Activated naive CD8-positive, alpha-beta T cell treated with anti-CD3 and anti-CD28 coated beads for 36 hours (primary cell): ENCODE measurements around the gene ADGRF1. TPM values are rescaled to one million over a fixed set of nuclear protein-coding genes. Genes with fewer than 3 reads are reported as not detected.

Experiments
- DNase-seq: peaks from one replicate; pipeline ENCODE4 v3.0.0; 2021
- H3K27ac Mint-ChIP-seq: one replicate; pipeline ENCODE4 v1.8.0; 2022; ENCODE audit warnings: mild to moderate bottlenecking, moderate library complexity, mixed read lengths
- H3K27me3 Mint-ChIP-seq: one replicate; pipeline ENCODE4 v1.8.0; 2022; ENCODE audit warnings: mild to moderate bottlenecking, mixed read lengths
- H3K36me3 Mint-ChIP-seq: one replicate; pipeline ENCODE4 v1.8.0; 2021; ENCODE audit warnings: mild to moderate bottlenecking, mixed read lengths
- H3K4me1 Mint-ChIP-seq: one replicate; pipeline ENCODE4 v1.8.0; 2021; ENCODE audit warnings: mixed read lengths
- H3K4me3 Mint-ChIP-seq: one replicate; pipeline ENCODE4 v1.8.0; 2022; ENCODE audit warnings: mild to moderate bottlenecking, moderate library complexity, mixed read lengths
- H3K9me3 Mint-ChIP-seq: one replicate; pipeline ENCODE4 v1.8.0; 2022; ENCODE audit warnings: mixed read lengths
- total RNA-seq, 2 experiments: library from RNA; stranded (reverse); gene quantifications; one replicate each; pipeline ENCODE4 v1.2.3, GENCODE V29; 2021

The ADGRF1 gene
- total RNA-seq, 2 experiments from 2014 or later, result not detected

DNA sequence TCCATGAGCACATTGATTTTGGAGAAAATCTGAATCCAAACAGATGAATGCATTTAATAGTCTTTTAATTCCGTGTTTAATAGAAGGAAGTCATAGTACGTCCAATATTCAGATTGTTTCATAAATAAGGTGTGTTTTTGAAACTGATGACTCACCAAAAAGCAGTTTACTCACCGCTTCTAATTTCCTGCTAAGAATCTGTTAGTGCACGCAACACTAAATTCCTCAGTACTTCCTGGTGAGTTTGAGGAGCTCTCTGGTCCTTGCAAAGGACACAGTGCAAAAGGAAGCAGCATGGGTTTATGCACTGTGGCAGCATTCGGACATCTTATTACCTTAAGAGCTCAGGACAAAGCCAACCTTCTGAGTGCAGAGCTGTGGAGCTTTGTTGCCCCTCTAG lies 2.3 kb upstream of the ADGRF1 start:
- DNase-seq, result no peak
- Mint-ChIP-seq H3K9me3 (no peaks in the 10 kb centered on the region), H3K4me1 (no peaks in the 10 kb centered on the region), H3K27ac (no peak overlapping the region), H3K27me3 (peaks cover 17% of the 10 kb centered on the region), H3K4me3 (no peak overlapping the region), H3K36me3 (no peaks in the 10 kb centered on the region)

DNA sequence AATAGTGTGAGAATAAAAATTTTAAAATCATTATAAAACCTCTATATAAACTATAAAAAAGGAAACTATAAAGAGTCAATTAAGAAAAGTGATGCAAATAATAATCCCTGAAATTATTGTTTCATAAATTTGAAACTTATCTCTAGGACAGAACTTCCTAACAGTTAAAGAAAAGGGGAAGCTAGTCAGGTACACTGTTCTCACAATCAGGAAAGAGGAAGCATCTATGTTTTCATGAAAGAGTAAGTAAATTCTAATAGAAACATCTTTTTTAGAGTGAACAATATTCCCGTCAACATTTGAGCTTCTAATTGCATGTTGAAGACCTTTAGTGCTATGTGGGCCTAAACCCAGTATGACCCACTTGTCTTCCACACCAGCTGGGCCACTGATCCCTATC lies 1.2 kb upstream of the ADGRF1 start:
- H3K4me3 Mint-ChIP-seq, result no peak overlapping the region
- H3K36me3 Mint-ChIP-seq, result no peaks in the 10 kb centered on the region
- H3K4me1 Mint-ChIP-seq, result no peaks in the 10 kb centered on the region
- no peak for DNase-seq
- H3K27ac Mint-ChIP-seq, result no peak overlapping the region
- peaks cover 21% of the 10 kb centered on the region for H3K27me3 Mint-ChIP-seq
- H3K9me3 Mint-ChIP-seq, result no peaks in the 10 kb centered on the region

DNA sequence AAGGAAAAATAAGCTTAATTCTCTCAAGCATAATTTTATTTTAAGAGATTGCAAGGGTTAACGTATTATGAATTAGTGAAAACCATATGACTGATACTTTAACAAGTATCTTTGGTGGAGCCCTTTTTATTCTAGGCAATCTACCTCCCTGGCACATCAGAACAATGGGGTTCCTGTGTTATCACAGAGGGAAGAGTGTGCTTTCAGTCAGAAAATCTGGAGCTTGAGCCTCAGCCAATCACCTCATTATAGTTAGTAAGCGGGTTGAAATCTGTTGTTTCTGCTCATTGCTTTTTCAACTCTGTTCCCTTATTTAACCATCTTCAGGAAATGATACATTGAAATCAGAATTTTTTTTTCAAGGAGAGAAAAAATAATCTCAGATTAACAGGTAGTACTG lies 391 bp downstream of the ADGRF1 start:
- no peak overlapping the region for H3K27ac Mint-ChIP-seq
- no peak for DNase-seq
- H3K9me3 Mint-ChIP-seq, result no peaks in the 10 kb centered on the region
- peaks cover 21% of the 10 kb centered on the region for H3K27me3 Mint-ChIP-seq
- H3K36me3 Mint-ChIP-seq, result no peaks in the 10 kb centered on the region
- H3K4me3 Mint-ChIP-seq, result no peak overlapping the region
- H3K4me1 Mint-ChIP-seq, result no peaks in the 10 kb centered on the region

DNA sequence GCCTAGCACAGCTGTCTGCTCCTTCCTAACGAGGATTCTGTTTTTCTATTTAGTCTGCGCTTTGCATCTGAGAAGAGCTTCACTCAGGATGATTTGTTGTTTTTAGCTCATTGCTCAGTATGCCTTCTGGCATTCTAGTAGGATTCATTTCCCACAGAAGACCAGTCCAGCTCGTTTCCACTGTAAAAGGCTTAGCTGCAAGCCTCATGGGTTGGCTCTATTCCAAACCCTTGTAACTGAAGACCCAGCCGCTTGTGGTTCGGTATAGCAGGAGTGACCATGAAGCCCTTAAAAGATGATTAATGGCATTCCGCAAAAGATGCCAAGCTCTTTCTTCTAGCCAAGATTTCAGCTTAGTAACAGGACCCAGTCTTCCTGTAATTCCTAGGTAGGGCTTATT lies 7.2 kb downstream of the ADGRF1 start:
- Mint-ChIP-seq H3K9me3 (no peaks in the 10 kb centered on the region), H3K4me3 (no peak overlapping the region), H3K27ac (no peak overlapping the region), H3K27me3 (peaks cover 36% of the 10 kb centered on the region), H3K4me1 (no peaks in the 10 kb centered on the region), H3K36me3 (no peaks in the 10 kb centered on the region)
- no peak for DNase-seq

GRCh38 chr6:47034421-47034820 lies 7.7 kb downstream of the ADGRF1 start:
- Mint-ChIP-seq H3K36me3 (no peaks in the 10 kb centered on the region), H3K4me3 (no peak overlapping the region), H3K4me1 (no peaks in the 10 kb centered on the region), H3K9me3 (no peaks in the 10 kb centered on the region), H3K27me3 (peaks cover 34% of the 10 kb centered on the region), H3K27ac (no peak overlapping the region)
- DNase-seq, result no peak

DNA sequence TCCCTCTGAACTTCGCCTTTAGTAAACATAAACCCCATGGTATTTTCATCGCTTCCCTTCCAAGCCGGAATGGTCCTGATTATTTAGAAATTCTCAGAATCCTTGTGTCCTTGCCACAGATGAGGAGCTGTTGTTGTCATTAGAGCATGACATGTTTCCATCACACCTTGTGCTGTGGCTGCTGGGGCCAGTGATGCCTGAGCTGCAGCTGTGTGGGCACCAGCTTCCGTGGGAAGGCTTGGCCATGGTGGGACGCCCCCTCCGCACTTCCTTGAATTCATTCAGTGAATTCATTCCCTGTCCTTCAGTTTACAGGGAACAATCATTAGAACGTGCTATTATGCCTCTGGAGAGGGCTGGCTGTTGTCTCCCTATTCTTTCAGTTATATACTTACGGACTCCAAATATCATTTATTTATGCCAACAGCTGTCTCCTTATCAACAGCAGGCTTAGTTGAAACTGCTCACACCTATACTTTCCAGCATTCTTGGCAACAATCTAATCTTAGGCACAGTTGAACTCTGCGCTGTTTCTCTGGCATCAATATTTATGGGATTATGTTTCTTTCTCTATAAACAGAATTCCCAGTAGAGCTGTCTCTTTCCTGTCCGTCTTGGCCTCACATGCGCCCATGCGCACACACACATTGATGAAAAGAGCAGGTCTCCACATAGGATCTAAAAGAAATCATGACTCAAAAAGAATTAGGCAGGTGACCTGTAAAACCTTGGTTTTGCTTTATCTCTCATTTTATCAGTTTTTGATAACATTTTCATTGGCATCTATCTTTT lies 9.0 kb downstream of the ADGRF1 start:
- Mint-ChIP-seq H3K4me1 (no peaks in the 10 kb centered on the region), H3K27me3 (peaks cover 30% of the 10 kb centered on the region), H3K4me3 (no peak overlapping the region), H3K27ac (no peak overlapping the region), H3K36me3 (no peaks in the 10 kb centered on the region), H3K9me3 (no peaks in the 10 kb centered on the region)
- no peak for DNase-seq

GRCh38 chr6:47031656-47032055 lies 10.5 kb downstream of the ADGRF1 start:
- H3K36me3 Mint-ChIP-seq, result no peaks in the 10 kb centered on the region
- no peak overlapping the region for H3K4me3 Mint-ChIP-seq
- H3K27ac Mint-ChIP-seq, result no peak overlapping the region
- peaks cover 19% of the 10 kb centered on the region for H3K27me3 Mint-ChIP-seq
- no peak for DNase-seq
- H3K9me3 Mint-ChIP-seq, result no peaks in the 10 kb centered on the region
- no peaks in the 10 kb centered on the region for H3K4me1 Mint-ChIP-seq

DNA sequence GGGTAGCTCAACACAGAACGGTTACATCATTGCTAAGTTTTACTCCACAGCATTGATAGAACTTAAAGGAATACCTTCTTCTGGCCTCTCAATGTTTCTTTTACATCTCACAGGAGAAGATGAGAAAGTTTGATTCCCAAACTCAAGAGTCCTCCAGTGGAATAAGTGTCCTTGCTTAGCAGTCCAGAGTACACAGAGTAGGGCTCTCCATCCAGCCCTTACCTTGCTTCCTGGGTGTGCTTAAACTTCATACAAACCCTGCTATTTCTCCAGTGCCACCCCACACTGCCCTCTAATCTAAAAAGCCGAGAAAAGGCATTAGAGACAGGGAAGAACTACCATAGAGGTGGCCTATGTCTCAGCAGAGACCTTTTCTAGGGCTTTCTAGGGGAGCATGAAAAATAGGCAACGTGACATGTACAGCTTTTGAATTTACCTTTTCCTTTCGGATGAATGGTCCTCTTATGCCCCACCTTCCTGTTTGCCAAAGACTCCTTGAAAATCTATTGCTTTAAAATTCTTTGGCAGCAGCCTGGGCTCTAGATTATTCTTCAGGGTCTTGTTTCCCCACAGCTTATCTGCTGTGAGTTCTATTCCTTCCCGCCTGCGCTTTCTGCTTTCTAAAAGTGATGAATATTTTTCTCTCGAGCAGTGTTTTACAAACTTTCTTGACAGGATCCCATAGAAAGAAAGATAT lies 12.1 kb downstream of the ADGRF1 start:
- no peak for DNase-seq
- no peaks in the 10 kb centered on the region for H3K9me3 Mint-ChIP-seq
- H3K4me1 Mint-ChIP-seq, result no peaks in the 10 kb centered on the region
- no peak overlapping the region for H3K27ac Mint-ChIP-seq
- H3K36me3 Mint-ChIP-seq, result no peaks in the 10 kb centered on the region
- H3K27me3 Mint-ChIP-seq, result peaks cover 9% of the 10 kb centered on the region
- no peak overlapping the region for H3K4me3 Mint-ChIP-seq

DNA sequence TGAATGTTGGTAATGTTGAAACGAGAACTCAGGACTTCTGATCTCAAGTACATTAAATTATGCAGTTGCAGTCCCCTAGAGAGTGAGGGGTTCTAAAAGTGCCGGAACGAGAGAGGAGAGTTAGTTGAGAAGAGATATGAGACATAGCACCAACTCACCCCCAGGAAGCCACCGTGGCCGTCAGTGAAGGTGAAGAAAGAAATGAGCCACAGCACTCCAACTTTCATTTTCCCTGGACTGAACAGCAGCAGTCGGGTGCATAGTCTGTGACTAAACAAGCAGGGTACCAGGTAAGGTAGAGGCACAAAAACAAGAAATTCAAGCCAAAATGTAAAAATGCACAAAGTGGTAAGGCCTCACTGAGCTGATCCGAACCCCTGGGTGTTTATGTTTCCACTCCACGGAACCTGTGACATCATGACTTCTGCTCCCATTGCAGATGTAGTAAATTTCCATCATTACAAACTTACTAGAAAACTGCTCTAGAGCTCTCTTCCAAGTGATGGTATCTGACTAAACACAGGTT lies 13.2 kb downstream of the ADGRF1 start:
- H3K4me3 Mint-ChIP-seq, result no peak overlapping the region

GRCh38 chr6:47027315-47027714 lies 14.8 kb downstream of the ADGRF1 start:
- no peaks in the 10 kb centered on the region for H3K36me3 Mint-ChIP-seq
- no peak for DNase-seq
- no peaks in the 10 kb centered on the region for H3K4me1 Mint-ChIP-seq
- no peaks in the 10 kb centered on the region for H3K9me3 Mint-ChIP-seq
- no peak overlapping the region for H3K4me3 Mint-ChIP-seq
- H3K27ac Mint-ChIP-seq, result no peak overlapping the region
- peaks cover 4% of the 10 kb centered on the region for H3K27me3 Mint-ChIP-seq

More for the DNA sequence above, 13.2 kb downstream of the ADGRF1 start:
- DNase-seq, result no peak
- no peaks in the 10 kb centered on the region for H3K36me3 Mint-ChIP-seq
- no peaks in the 10 kb centered on the region for H3K4me1 Mint-ChIP-seq
- peaks cover 9% of the 10 kb centered on the region for H3K27me3 Mint-ChIP-seq
- H3K27ac Mint-ChIP-seq, result no peak overlapping the region
- no peaks in the 10 kb centered on the region for H3K9me3 Mint-ChIP-seq

GRCh38 chr6:47026679-47027078 lies 15.5 kb downstream of the ADGRF1 start:
- Mint-ChIP-seq H3K9me3 (no peaks in the 10 kb centered on the region), H3K4me1 (no peaks in the 10 kb centered on the region), H3K27ac (no peak overlapping the region), H3K36me3 (no peaks in the 10 kb centered on the region), H3K27me3 (peaks cover 4% of the 10 kb centered on the region), H3K4me3 (no peak overlapping the region)
- DNase-seq, result no peak

DNA sequence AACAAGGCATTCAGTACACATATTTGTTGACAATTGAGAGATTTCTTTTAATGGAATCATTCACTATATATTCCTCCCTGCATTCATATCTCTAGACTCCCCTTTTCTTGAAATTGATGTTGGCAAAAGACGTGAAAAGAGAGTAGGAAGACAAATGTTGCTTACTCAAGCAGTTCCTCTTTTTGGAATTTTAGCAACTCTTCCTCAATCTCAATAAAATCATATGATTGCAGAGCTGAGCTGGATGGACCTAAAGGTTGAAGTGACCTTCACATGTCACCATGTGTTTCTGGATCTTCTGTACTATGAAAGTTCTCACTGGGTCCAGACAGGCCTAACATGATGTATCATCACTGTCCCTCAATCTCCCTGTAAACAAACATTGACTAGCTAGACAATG lies 18.6 kb downstream of the ADGRF1 start:
- DNase-seq, result no peak
- H3K4me1 Mint-ChIP-seq, result no peaks in the 10 kb centered on the region
- no peaks in the 10 kb centered on the region for H3K27me3 Mint-ChIP-seq
- H3K27ac Mint-ChIP-seq, result no peak overlapping the region
- no peak overlapping the region for H3K4me3 Mint-ChIP-seq
- no peaks in the 10 kb centered on the region for H3K9me3 Mint-ChIP-seq
- H3K36me3 Mint-ChIP-seq, result no peaks in the 10 kb centered on the region

- Mint-ChIP-seq H3K27ac (no peak overlapping the region), H3K4me3 (no peak overlapping the region), H3K9me3 (no peaks in the 10 kb centered on the region), H3K4me1 (no peaks in the 10 kb centered on the region), H3K27me3 (peaks cover 6% of the 10 kb centered on the region), H3K36me3 (no peaks in the 10 kb centered on the region)
- DNase-seq, result no peak
Measured at GRCh38 chr6:47022191-47022590, 19.9 kb downstream of the ADGRF1 start.

DNA sequence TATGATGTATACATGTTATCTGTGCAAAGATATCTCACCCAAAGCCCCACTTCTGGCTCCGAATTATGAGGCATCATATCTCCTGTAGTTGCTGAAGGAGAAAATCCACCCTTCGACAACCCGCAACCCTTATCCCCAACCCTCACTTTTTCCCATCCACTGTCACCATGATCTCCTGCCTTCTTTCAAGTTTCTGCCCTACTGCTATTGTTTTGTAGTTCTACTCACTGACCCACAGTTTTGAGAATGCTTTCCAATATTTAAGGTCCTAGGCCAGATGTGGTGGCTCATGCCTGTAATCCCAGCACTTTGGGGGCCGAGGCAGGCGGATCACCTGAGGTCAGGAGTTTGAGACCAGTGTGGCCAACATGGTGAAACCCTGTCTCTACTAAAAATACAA lies 22.2 kb downstream of the ADGRF1 start:
- peaks cover 6% of the 10 kb centered on the region for H3K27me3 Mint-ChIP-seq
- H3K27ac Mint-ChIP-seq, result no peak overlapping the region
- no peak overlapping the region for H3K4me3 Mint-ChIP-seq
- DNase-seq, result no peak
- H3K36me3 Mint-ChIP-seq, result no peaks in the 10 kb centered on the region
- H3K9me3 Mint-ChIP-seq, result no peaks in the 10 kb centered on the region
- no peaks in the 10 kb centered on the region for H3K4me1 Mint-ChIP-seq

DNA sequence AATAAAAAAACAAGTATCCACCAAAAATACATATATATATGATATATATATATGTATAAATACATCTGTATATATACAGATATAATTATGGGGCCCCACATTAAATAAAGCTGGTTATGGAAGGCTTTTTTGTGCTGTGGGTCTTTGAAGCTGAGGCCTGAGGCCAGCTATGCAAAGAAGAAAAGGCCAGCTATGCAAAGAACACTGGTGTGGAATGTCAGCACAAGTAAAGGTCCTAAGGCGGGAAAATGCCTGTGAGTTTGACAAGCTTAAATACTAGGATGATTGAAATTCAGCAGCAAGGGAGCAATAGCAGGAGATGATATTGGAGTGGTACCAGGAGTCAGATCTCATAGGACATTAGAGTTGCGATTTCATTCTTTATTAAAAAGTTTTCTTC lies 25.2 kb downstream of the ADGRF1 start:
- H3K4me1 Mint-ChIP-seq, result no peaks in the 10 kb centered on the region
- no peaks in the 10 kb centered on the region for H3K36me3 Mint-ChIP-seq
- no peak overlapping the region for H3K4me3 Mint-ChIP-seq
- DNase-seq, result no peak
- no peaks in the 10 kb centered on the region for H3K9me3 Mint-ChIP-seq
- H3K27ac Mint-ChIP-seq, result no peak overlapping the region
- peaks cover 6% of the 10 kb centered on the region for H3K27me3 Mint-ChIP-seq

DNA sequence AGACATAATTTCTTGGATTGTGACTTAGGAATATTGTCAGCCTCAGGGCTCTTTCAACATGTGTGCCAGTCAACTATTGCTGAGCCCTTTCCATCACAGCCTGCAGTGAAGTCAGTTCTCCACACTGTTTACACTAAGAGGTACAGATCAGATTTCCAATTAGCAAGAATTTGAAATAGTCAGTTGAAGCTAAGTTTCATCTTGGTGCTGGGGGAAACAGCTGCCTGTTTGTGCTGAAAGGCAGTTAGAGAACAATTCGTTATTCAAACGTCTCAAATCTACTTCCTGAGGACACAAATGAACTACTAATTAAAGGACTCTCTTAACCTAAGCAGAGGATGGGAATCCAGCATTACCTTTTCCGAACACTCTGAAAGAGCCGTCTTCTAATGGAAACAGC lies 25.9 kb downstream of the ADGRF1 start:
- Mint-ChIP-seq H3K9me3 (no peaks in the 10 kb centered on the region), H3K36me3 (no peaks in the 10 kb centered on the region), H3K27me3 (peaks cover 6% of the 10 kb centered on the region), H3K4me3 (no peak overlapping the region), H3K27ac (no peak overlapping the region), H3K4me1 (no peaks in the 10 kb centered on the region)
- DNase-seq, result no peak
